PC-3 (cell line): ENCODE measurements around the gene LUC7L2. TPM values are rescaled to one million over a fixed set of nuclear protein-coding genes. Genes with fewer than 3 reads are reported as not detected.

Source experiments
- ATAC-seq: fragments of 200-7000 bp; cut with Tn5 transposase; 2 replicates; pipeline ENCODE4 v1.9.1; 2020; ENCODE audit warnings: mild to moderate bottlenecking, moderate library complexity
- BruUV-seq: library from RNA; stranded (reverse); fragments of 400-500 nt; replicated peaks from 2 replicates; lab custom pipeline; 2021; lab: Mats Ljungman, UMichigan
- CTCF ChIA-PET: fragments of 300-600 bp; sonication (Branson Sonifier 250); formaldehyde crosslinking; loops from one replicate; lab custom pipeline; 2022; ENCODE audit warnings: antibody characterized with exemption; lab: Charles Lee
- POLR2A ChIA-PET: fragments of 300-600 bp; sonication (Branson Sonifier 250); formaldehyde crosslinking; loops from one replicate; lab custom pipeline; 2022; ENCODE audit warnings: antibody characterized with exemption; ENCODE audit not compliant: unreplicated experiment; lab: Charles Lee
- DNase-seq: peaks from one replicate; pipeline ENCODE4 v3.0.0-alpha.2; 2015
- H2AFZ ChIP-seq: fragments of 300-600 bp; sonication (generic); 2 replicates; pipeline ENCODE4 v1.6.0; 2016; ENCODE audit warnings: antibody characterized with exemption, low read length
- H3F3A ChIP-seq: fragments of 300-600 bp; sonication (generic); one replicate; pipeline ENCODE4 v1.6.0; 2017; ENCODE audit warnings: antibody characterized with exemption, low read length, control low read depth, mild to moderate bottlenecking; ENCODE audit not compliant: unreplicated experiment
- H3K27ac ChIP-seq: fragments of 300-600 bp; sonication (generic); 2 replicates; pipeline ENCODE4 v1.5.1; 2016; ENCODE audit warnings: mild to moderate bottlenecking, low read length
- H3K27me3 ChIP-seq: fragments of 300-600 bp; sonication (generic); 2 replicates; pipeline ENCODE4 v1.6.1; 2016; ENCODE audit warnings: low read length, mixed read lengths
- H3K36me3 ChIP-seq: fragments of 300-600 bp; sonication (generic); 2 replicates; pipeline ENCODE4 v1.6.1; 2016; ENCODE audit warnings: low read depth, mixed run types, low read length, mixed read lengths
- H3K4me1 ChIP-seq: fragments of 300-600 bp; sonication (generic); 2 replicates; pipeline ENCODE4 v1.5.1; 2016; ENCODE audit warnings: low read length; ENCODE audit not compliant: insufficient read depth
- H3K4me2 ChIP-seq: fragments of 300-600 bp; sonication (generic); 2 replicates; pipeline ENCODE4 v1.6.0; 2016; ENCODE audit warnings: low read length
- H3K4me3 ChIP-seq: fragments of 300-600 bp; sonication (generic); 2 replicates; pipeline ENCODE4 v1.5.1; 2016; ENCODE audit warnings: mild to moderate bottlenecking, low read length, mixed read lengths
- H3K79me2 ChIP-seq: fragments of 300-600 bp; sonication (generic); 2 replicates; pipeline ENCODE4 v1.6.1; 2017; ENCODE audit warnings: low read length, mixed read lengths
- H3K9ac ChIP-seq: fragments of 300-600 bp; sonication (generic); 2 replicates; pipeline ENCODE4 v1.6.0; 2016; ENCODE audit warnings: mild to moderate bottlenecking, low read length
- H3K9me2 ChIP-seq: fragments of 300-600 bp; sonication (generic); replicated peaks from 2 replicates; pipeline ENCODE4 v1.6.1; 2016; ENCODE audit warnings: mixed run types, low read length, mixed read lengths
- H3K9me3 ChIP-seq: fragments of 300-600 bp; sonication (generic); 2 replicates; pipeline ENCODE4 v1.6.1; 2016; ENCODE audit warnings: low read length, mixed read lengths
- H4K20me1 ChIP-seq: fragments of 300-600 bp; sonication (generic); 2 replicates; pipeline ENCODE4 v1.6.1; 2016; ENCODE audit warnings: low read length, mixed read lengths
- EZH2 ChIP-seq: fragments of 300-600 bp; sonication (generic); IDR thresholded peaks from one replicate; pipeline ENCODE4 v1.6.1; 2017; ENCODE audit warnings: antibody characterized with exemption, mild to moderate bottlenecking, low read length; ENCODE audit not compliant: unreplicated experiment
- EZH2phosphoT487 ChIP-seq: fragments of 300-600 bp; sonication (generic); IDR thresholded peaks from 2 replicates; pipeline ENCODE4 v1.6.1; 2018; ENCODE audit warnings: mild to moderate bottlenecking, antibody characterized with exemption, low read length, borderline replicate concordance
- intact Hi-C: fragments of 100-400 bp; cut with micrococcal nuclease; formaldehyde crosslinking; loops from 2 replicates; pipeline ENCODE4 v1.9.0; 2023
- total RNA-seq: library from RNA; depleted of rRNA; stranded (reverse); fragments of >200 nt; gene quantifications from 2 replicates; pipeline ENCODE4 v1.2.3, GENCODE V29; 2014
- TF ChIP-seq, protein P1 (sequence below): fragments of 300-600 bp; sonication (generic); conservative IDR thresholded peaks from 2 replicates; pipeline ENCODE4 v1.5.1; 2017; ENCODE audit warnings: antibody characterized with exemption, low read depth, mild to moderate bottlenecking, low read length

Gene LUC7L2
- total RNA-seq, 1 experiment from 2014 or later, result 67.4 TPM

DNA sequence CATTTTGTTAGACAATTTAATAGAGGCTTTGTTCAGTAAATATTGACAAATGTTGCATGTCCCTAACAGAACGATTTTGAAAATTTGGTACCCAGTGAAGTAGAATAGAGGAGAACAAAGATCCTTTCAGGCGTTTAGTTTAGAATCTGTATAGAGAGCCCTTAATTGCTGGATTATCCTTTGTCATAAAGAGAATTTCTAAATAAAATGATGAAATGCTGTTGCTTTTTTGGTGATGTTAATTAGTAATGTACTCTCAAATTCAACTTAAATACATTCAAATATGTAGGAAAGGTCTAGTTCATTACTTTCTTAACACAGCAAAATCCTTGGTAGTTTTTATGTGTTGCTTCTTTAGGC, 1.2 kb downstream of the LUC7L2 start:
- Histone ChIP-seq H3K27ac (peak overlapping the region; percentile 88), H3K79me2 (peaks cover 74% of the 10 kb centered on the region), H3K9ac (peak overlapping the region; percentile 99), H3K27me3 (no peaks in the 10 kb centered on the region), H3K9me3 (no peaks in the 10 kb centered on the region), H3K4me2 (peak overlapping the region; percentile 90), H3F3A (no peaks in the 10 kb centered on the region), H3K4me1 (peaks cover 14% of the 10 kb centered on the region; the same call in 1 of the 2 replicates), H3K9me2 (no peaks in the 10 kb centered on the region), H4K20me1 (peaks cover 47% of the 10 kb centered on the region), H3K4me3 (peak overlapping the region; percentile 91), H2AFZ (peak overlapping the region; percentile 71; the same call in 1 of the 2 replicates), H3K36me3 (peaks cover 16% of the 10 kb centered on the region)
- no TSS peak for BruUV-seq
- DNase-seq (no peak), ATAC-seq (no peak)
- intact Hi-C loops, result loop anchor here (5.0 kb wide), 1 partner anchor 254 kb away; the partner anchor contains the start of gene ZC3HAV1
- TF ChIP-seq EZH2, result no peak
- TF ChIP-seq, protein P1, sequence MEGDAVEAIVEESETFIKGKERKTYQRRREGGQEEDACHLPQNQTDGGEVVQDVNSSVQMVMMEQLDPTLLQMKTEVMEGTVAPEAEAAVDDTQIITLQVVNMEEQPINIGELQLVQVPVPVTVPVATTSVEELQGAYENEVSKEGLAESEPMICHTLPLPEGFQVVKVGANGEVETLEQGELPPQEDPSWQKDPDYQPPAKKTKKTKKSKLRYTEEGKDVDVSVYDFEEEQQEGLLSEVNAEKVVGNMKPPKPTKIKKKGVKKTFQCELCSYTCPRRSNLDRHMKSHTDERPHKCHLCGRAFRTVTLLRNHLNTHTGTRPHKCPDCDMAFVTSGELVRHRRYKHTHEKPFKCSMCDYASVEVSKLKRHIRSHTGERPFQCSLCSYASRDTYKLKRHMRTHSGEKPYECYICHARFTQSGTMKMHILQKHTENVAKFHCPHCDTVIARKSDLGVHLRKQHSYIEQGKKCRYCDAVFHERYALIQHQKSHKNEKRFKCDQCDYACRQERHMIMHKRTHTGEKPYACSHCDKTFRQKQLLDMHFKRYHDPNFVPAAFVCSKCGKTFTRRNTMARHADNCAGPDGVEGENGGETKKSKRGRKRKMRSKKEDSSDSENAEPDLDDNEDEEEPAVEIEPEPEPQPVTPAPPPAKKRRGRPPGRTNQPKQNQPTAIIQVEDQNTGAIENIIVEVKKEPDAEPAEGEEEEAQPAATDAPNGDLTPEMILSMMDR, result no peak
- no peak for TF ChIP-seq EZH2phosphoT487
- ChIA-PET POLR2A (no interaction called here), CTCF (no interaction called here)

DNA sequence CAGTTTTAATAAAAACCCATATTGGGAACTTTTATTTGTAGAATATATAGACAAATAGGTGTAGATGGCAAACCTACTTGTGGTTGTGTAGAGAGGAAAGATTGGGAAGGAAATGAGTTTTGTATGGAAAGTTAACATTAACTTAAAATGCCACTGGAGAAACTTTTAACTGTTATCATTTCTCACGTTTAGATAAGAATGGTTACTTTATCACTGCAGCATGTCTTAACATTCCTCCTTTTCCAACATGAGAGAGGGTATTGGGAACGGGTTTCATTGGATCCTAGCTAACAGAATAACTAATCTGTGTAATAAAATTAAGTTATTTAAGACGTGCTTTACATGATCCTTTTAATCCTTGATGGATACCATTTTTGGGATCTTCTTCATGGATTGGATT, 1.8 kb downstream of the LUC7L2 start:
- Histone ChIP-seq H3K27ac (no peak overlapping the region), H3K9ac (peak overlapping the region; percentile 99), H4K20me1 (peaks cover 53% of the 10 kb centered on the region), H3F3A (no peaks in the 10 kb centered on the region), H3K9me3 (no peaks in the 10 kb centered on the region), H3K9me2 (no peaks in the 10 kb centered on the region), H3K79me2 (peaks cover 80% of the 10 kb centered on the region), H3K27me3 (no peaks in the 10 kb centered on the region), H3K4me3 (peak overlapping the region; percentile 91), H2AFZ (no peak overlapping the region), H3K36me3 (peaks cover 20% of the 10 kb centered on the region), H3K4me2 (peak overlapping the region; percentile 90), H3K4me1 (peaks cover 14% of the 10 kb centered on the region; the same call in 1 of the 2 replicates)
- POLR2A ChIA-PET, result no interaction called here
- no peak for TF ChIP-seq EZH2
- no peak for TF ChIP-seq EZH2phosphoT487
- TF ChIP-seq, protein P1, result no peak
- ATAC-seq (no peak), DNase-seq (no peak)
- CTCF ChIA-PET, result no interaction called here
- intact Hi-C loops, result loop anchor here (5.0 kb wide), 1 partner anchor 254 kb away; the partner anchor contains the start of gene ZC3HAV1
- BruUV-seq, result no TSS peak

DNA sequence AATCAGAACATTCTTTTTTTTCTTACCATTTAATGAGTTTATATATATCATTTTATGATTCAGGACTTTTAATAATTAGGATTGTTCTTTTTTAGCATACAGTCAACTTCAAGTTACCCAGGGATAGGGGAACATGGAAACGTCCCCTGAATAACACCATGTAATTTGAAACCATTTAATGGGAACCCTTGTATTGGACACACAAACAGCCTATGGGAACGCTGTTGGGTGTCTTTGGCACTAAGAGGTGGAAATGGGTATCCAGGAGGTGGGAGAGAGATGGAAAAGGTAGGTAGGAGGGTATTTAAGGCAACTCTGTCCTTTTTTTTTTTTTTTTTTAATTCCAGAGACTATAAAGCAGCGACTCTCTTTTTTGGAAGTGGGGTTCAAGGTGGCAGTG, 2.6 kb downstream of the LUC7L2 start:
- Histone ChIP-seq H3K79me2 (peaks cover 87% of the 10 kb centered on the region), H3K27me3 (no peaks in the 10 kb centered on the region), H3K27ac (no peak overlapping the region), H3F3A (no peaks in the 10 kb centered on the region), H2AFZ (no peak overlapping the region), H4K20me1 (peaks cover 56% of the 10 kb centered on the region), H3K4me1 (peaks cover 14% of the 10 kb centered on the region; the same call in 1 of the 2 replicates), H3K9me2 (no peaks in the 10 kb centered on the region), H3K9me3 (no peaks in the 10 kb centered on the region), H3K9ac (peak overlapping the region; percentile 99; the same call in 1 of the 2 replicates), H3K4me2 (peak overlapping the region; percentile 90), H3K36me3 (peaks cover 21% of the 10 kb centered on the region), H3K4me3 (peak overlapping the region; percentile 91; the same call in 1 of the 2 replicates)
- DNase-seq (no peak), ATAC-seq (no peak)
- BruUV-seq, result no TSS peak
- intact Hi-C loops, result loop anchor here (5.0 kb wide), 1 partner anchor 255 kb away; the partner anchor contains the start of gene ZC3HAV1
- no peak for TF ChIP-seq EZH2phosphoT487
- no peak for TF ChIP-seq EZH2
- TF ChIP-seq, protein P1, result no peak
- ChIA-PET POLR2A (no interaction called here), CTCF (no interaction called here)
